ENCODE data around the gene TSC2. TPM values are rescaled to one million over a fixed set of nuclear protein-coding genes. Genes with fewer than 3 reads are reported as not detected.

The TSC2 gene
- total RNA-seq, 3 donors from 2014 or later = 140 to 161 (median 150) TPM

DNA sequence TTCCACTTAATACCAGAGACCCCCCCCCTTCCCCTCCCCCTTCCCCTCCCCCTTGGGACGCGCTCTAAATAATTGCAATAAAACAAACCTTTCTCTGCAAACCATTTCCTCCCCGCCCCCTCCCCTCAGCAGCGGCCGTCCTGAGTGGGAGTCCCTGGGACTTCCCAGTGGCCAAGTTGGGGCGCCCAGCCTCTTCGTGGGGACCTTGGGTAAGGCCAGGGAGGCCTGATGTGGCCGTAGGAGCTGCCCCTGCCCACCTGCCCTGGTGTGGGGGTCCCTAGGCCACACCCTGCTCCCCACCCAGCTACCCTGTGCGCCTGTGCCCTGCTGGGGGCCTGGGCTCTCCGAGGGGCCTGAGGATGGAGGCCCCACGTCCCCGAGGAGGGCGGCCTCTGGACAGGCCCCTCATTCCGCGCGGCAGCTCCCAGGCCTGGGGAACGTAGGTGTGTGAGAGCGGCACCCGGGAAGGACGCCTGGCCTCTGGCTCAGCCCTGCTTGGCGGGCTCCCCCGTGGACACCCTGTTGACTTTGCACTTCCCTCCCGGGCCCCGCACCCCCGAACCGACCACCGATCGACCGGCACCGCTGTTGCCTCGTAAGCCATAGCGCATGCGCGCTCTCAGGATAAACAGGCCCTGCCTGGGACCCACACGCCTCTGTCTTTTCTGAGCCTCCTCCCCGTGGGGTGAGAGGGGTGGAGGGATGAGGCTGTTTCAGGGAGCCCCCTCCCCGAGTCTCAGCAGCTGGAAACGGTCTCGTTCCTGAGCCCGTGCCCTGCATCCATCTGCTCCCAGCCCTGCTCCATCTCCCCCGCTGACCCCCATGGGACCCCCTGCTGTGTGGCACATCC is 9.2 kb upstream of the TSC2 start:
- no peak for ATAC-seq
- intact Hi-C loops (cut with DNase I, micrococcal nuclease) = no loop called here
- no peaks in the 10 kb centered on the region for H3K9me3 ChIP-seq
- H3K36me3 ChIP-seq (ENCODE audit: low read depth) = no peaks in the 10 kb centered on the region
- TF ChIP-seq, protein P1, sequence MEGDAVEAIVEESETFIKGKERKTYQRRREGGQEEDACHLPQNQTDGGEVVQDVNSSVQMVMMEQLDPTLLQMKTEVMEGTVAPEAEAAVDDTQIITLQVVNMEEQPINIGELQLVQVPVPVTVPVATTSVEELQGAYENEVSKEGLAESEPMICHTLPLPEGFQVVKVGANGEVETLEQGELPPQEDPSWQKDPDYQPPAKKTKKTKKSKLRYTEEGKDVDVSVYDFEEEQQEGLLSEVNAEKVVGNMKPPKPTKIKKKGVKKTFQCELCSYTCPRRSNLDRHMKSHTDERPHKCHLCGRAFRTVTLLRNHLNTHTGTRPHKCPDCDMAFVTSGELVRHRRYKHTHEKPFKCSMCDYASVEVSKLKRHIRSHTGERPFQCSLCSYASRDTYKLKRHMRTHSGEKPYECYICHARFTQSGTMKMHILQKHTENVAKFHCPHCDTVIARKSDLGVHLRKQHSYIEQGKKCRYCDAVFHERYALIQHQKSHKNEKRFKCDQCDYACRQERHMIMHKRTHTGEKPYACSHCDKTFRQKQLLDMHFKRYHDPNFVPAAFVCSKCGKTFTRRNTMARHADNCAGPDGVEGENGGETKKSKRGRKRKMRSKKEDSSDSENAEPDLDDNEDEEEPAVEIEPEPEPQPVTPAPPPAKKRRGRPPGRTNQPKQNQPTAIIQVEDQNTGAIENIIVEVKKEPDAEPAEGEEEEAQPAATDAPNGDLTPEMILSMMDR (IDR thresholded peaks at IDR 0.05) = no peak
- peaks cover 58% of the 10 kb centered on the region for H3K4me1 ChIP-seq (ENCODE audit: low read depth)
- H3K4me3 ChIP-seq = no peak overlapping the region
- no peak for DNase-seq

DNA sequence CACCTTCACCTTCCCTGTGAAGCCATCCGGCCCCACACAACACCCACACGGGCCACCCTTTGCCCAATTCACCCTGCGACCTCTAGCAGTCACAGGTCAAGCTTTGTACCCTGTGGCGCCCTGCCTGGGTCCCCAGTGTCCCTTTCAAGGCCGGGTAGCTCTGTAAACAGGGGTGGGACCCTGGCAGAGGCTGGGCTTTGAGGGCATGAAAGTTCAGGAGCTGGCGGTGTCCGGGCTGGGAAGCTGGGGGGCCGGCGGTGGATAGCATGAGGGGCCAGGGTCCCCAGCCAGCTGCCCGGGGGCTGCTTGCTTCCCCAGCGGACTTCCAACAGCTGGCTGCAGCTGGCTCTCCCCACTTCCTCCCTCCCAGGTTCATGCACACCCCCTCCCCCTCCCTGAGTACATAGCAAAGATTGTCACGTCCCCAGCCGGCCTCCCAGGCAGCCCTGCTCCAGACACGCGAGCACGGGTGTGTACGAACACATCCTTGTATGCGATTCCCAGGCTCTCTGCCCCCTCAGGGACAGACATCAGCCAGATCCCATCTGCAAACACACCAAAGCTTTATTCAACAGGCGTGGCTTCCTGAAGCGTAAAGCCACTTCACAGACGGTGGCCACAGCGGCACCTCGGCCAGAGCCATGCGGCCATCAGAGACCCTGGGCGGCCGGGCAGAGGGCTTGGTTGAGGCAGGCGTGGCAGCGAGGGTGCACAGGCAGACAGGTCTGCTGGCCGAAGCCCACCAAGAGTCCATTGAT is 8.3 kb upstream of the TSC2 start:
- Histone ChIP-seq H3K9me3 (no peaks in the 10 kb centered on the region), H3K4me1 (ENCODE audit: low read depth) (peaks cover 66% of the 10 kb centered on the region), H3K36me3 (ENCODE audit: low read depth) (no peaks in the 10 kb centered on the region), H3K4me3 (no peak overlapping the region)
- peak; percentile 76 to 87 (median 80) for DNase-seq
- peak; percentile 16 for ATAC-seq
- intact Hi-C loops (cut with DNase I, micrococcal nuclease) = no loop called here
- TF ChIP-seq, protein P1 (IDR thresholded peaks at IDR 0.05) = no peak

DNA sequence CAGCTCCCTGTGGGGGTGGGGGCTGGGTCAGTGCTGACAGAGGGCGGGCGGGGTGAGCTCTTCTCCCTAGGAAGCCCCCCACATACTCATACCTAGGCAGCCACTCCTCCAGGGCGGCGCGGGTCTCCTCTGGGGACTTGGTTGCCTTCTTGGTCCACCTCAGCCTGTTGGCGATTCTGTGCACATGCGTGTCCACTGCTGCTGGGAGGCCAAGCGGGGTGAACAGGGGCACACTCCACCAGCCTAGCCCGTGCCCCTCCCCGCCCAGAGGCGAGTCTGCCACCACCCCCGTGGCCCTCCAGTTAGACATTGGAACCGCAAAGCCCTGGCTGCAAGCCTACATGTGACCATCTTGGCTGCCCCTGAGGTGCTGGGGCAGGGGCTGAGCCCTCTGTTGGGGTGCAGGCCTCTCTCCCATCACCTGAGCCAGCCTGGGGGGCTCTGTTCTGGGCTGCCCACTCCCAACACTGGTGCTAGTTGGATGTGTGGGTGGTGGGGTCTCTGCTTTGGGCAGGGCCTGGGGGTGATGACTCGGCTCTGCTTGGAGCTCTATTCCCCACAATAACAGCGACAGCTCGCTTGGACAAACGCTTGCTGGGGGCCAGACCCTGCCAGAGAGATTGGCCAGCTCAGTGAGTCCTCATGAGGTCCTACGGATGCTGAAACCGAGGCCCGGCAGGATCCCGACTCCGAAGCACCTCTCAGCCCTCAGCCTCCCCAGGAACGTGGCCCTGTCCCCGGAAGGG is 7.6 kb upstream of the TSC2 start:
- peaks cover 69% of the 10 kb centered on the region for H3K4me1 ChIP-seq (ENCODE audit: low read depth)
- no peak for DNase-seq
- no peak for ATAC-seq
- H3K9me3 ChIP-seq = no peaks in the 10 kb centered on the region
- intact Hi-C loops (cut with DNase I, micrococcal nuclease) = no loop called here
- H3K4me3 ChIP-seq = no peak overlapping the region
- no peaks in the 10 kb centered on the region for H3K36me3 ChIP-seq (ENCODE audit: low read depth)
- TF ChIP-seq, protein P1 (IDR thresholded peaks at IDR 0.05) = no peak

DNA sequence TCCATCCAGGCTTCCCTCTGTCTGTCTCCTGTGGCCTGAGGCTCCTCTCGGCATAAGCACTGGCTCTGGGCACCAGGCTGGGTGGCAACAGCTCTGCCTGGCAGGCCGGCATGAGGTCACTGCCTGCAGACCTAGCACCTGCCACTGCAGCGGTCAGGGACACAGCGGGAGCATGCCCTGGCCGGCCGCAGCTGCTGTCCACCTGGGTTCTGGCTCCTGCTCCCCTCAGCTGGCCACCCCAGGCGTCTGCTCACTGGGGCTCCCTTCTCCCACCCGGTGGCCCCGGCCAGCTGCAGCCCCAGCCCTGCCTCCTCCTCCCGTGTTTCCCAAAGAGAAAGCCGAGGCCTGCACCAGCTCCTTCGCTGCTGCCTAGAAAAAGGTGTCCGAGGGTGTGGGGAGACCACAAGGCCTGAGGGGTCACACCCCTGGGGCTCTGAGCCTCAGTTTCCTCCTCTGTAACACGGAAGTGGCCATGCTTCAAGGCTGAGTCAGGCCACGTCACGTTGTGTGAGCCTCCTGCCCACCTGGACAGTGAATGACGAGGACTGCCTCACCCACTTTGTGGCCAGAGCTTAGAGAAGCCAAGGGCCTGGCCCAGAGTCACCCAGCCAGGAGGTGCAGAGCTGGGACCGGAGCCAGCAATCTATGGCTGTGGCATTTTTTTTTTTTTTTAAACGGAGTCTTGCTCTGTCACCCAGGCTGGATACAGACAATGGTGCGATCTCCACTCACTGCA is 6.8 kb upstream of the TSC2 start:
- intact Hi-C loops (cut with DNase I, micrococcal nuclease) = no loop called here
- peaks cover 64% of the 10 kb centered on the region for H3K4me1 ChIP-seq (ENCODE audit: low read depth)

More for the DNA sequence above, 6.8 kb upstream of the TSC2 start:
- no peaks in the 10 kb centered on the region for H3K9me3 ChIP-seq
- ATAC-seq (peak; percentile 47), DNase-seq (peak in 2 of 3 donors; percentile 79 to 81)
- no peak overlapping the region for H3K4me3 ChIP-seq
- TF ChIP-seq, protein P1 (IDR thresholded peaks at IDR 0.05) = no peak
- H3K36me3 ChIP-seq (ENCODE audit: low read depth) = no peaks in the 10 kb centered on the region

Data from mucosa of descending colon (tissue), 3 donors.